ENCODE results near the gene PRSS27.

DNA sequence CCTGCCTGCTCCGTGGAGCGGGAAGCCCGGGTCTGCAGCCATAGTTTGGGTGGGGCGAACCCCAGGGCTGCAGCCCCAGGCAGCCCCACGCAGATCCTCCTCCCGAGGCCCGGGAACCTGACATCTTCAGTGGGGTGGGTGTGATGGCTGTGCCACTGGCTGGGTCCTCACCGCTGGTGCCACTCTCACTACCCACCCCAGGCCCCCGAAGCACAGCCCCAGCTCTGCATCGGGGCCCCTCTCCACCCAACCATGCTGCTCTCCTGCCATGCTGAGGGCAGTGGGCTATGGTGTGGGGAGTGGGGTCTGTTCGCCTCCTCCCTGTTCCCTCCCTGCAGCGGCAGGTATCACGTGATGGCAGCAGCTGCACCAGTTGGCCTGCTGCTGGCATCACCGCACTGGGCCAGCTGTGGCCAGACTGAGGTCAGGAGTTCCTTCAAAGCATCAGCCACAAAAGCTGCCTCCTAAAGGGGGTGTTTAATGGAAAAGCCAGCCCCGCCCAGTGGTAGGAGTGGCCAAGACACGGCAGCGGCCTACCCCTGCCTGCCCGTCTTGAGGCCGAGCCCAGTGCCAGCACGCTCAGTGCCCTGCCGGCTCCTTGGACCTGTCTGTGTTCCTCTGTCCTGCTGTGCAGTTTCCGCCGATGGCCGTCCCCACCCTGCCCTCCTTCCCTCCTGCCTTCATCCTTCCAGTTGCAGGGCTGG is 26.9 kb downstream of the PRSS27 start:
- TF ChIP-seq, protein P1, sequence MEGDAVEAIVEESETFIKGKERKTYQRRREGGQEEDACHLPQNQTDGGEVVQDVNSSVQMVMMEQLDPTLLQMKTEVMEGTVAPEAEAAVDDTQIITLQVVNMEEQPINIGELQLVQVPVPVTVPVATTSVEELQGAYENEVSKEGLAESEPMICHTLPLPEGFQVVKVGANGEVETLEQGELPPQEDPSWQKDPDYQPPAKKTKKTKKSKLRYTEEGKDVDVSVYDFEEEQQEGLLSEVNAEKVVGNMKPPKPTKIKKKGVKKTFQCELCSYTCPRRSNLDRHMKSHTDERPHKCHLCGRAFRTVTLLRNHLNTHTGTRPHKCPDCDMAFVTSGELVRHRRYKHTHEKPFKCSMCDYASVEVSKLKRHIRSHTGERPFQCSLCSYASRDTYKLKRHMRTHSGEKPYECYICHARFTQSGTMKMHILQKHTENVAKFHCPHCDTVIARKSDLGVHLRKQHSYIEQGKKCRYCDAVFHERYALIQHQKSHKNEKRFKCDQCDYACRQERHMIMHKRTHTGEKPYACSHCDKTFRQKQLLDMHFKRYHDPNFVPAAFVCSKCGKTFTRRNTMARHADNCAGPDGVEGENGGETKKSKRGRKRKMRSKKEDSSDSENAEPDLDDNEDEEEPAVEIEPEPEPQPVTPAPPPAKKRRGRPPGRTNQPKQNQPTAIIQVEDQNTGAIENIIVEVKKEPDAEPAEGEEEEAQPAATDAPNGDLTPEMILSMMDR (IDR thresholded peaks at IDR 0.05): no peak
- no peak for TF ChIP-seq POLR2A (IDR thresholded peaks at IDR 0.05)

All from lower leg skin (tissue), 3 donors.